ENCODE results near the gene LRRC32.

- no peak for TF ChIP-seq POLR2A (IDR thresholded peaks at IDR 0.05)
- TF ChIP-seq CTCF (IDR thresholded peaks at IDR 0.05): no peak
- TF ChIP-seq EP300 (IDR thresholded peaks at IDR 0.05): no peak
- TF ChIP-seq POLR2AphosphoS5 (IDR thresholded peaks at IDR 0.05): no peak
These were observed 11.6 kb upstream of the LRRC32 start for GRCh38 chr11:76682106-76682505.
